AG10803 (cell line): ENCODE data around the gene CCDC9B.

Experiments
- DNase-seq: peaks from one replicate; pipeline ENCODE4 v3.0.0; 2010; ENCODE audit warnings: low read depth
- H3K4me3 ChIP-seq: 2 replicates; pipeline ENCODE4 v1.5.1; 2011; ENCODE audit warnings: mild to moderate bottlenecking, low read length, control low read depth
- CTCF ChIP-seq: conservative IDR thresholded peaks from 2 replicates; pipeline ENCODE4 v1.5.1; 2011; ENCODE audit warnings: mild to moderate bottlenecking, low read length, control low read depth, inconsistent platforms

The CCDC9B gene

GRCh38 chr15:40345225-40345866 is 4.6 kb upstream of the CCDC9B start:
- DNase-seq = no peak
- no peak for TF ChIP-seq CTCF
- H3K4me3 ChIP-seq = no peak overlapping the region

DNA sequence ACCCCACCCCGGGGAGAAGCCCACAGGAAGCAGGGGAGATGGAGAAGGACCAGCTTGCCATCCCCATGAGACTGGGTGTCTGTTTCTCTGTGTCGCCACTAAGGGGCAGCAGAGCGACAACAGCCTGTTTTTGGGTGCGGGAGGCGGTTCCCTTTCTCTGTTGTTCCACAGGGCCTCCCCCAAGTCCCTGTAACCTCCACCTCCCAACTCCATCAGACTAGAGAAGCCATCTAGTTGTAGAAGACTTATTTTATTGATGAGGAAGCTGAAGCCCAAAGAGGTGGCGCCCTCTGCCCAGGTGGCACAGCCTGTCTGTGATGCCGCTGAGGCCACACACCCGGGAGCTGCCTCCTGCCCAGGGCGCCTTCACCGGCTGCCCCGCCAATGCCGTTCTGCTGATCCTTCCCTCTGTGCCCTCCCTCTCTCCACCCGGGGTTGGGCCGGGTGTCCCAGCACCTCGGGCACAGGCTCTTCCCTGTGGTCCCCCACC is 3.9 kb upstream of the CCDC9B start:
- H3K4me3 ChIP-seq = no peak overlapping the region
- peak; percentile 85 for TF ChIP-seq CTCF
- DNase-seq = peak; percentile 70

- H3K4me3 ChIP-seq = no peak overlapping the region
- TF ChIP-seq CTCF = no peak
- DNase-seq = peak; percentile 54
Observed at GRCh38 chr15:40344217-40344616, 3.5 kb upstream of the CCDC9B start.

GRCh38 chr15:40343512-40343911 is 2.8 kb upstream of the CCDC9B start:
- DNase-seq = peak; percentile 96

DNA sequence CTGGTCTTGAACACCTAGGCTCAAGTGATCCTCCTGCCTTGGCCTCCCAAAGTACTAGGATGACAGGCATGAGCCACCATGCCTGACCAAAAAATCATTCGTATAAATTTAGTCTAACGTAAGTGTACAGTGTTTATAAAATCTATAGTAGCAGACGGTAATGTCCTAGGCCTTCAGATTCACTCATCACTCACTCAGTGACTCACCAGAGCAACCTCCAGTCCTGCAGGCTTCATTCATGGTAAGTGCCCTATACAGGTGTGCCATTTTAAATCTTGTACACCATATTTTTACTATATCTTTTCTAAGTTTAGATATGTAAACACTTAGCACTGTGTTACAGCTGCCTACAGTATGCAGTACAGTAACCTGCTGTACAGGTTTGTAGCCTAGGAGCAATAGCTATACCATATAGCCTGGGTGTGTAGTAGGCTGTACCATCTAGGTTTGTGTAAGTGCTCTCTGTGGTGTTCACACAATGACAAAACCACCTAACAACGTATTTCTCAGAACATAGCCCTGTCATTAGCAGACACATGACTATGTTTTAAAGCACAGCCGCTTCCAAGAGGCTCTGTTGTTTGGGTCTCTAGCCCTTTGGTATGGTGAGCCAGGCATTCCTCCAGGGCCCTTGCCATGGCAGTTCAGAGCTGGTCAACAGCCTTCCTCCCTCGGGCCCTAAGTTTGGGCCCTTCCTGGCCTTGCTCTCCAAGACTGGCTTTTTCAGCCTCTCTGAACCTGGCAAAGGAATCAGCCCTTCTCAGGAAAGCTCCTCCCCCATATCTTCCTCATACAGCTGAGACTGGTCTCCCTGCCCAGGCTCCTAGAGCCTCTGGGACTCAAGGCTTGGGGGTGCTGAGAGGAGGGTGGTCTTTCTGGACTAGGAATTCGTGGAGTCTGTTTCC is 1.9 kb upstream of the CCDC9B start:
- no peak overlapping the region for H3K4me3 ChIP-seq
- DNase-seq = no peak
- TF ChIP-seq CTCF = no peak

More at GRCh38 chr15:40343512-40343911, 2.8 kb upstream of the CCDC9B start:
- no peak for TF ChIP-seq CTCF
- H3K4me3 ChIP-seq = 0 out of 2 replicates have a peak overlapping the region, but pooled peaks have one; percentile 7

DNA sequence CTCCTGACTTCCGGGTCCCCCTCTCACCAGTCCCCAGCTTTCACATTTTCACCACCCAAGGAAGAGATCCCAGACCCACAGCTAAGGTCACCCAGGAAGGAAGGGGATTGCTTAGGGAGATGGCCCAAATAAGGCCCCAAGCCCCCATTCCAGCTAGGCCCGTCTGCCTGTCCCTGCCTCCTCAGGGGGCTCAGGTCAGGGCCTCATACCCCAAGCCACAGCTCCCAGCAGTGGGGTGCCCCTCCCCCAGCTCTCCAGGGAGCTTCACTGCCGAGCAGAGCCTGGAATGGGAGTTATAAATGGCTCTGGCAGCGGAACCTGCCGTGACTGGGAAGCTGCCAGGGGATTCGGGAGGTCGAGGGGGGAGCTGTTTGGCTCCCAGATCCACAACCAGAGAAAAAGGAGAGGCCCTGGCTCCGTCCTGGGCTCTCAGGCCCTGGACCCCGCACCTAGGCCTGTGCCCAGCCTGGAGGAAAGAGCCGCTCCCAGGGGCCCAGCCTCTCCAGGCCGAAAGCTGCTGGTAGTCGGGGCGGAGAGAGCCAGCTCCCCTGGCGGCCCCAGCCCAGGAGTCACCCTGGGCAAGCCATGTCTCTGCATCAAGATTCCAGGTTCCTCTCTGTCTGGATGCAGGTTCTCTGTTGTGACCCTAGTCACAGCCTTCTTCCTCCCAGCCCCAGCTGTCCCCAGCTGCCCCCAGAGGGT is 550 bp downstream of the CCDC9B start:
- TF ChIP-seq CTCF = no peak
- peak overlapping the region; percentile 79 for H3K4me3 ChIP-seq
- peak; percentile 92 for DNase-seq
